ENCODE measurements around the gene KCNQ4. TPM values are rescaled to one million over a fixed set of nuclear protein-coding genes. Genes with fewer than 3 reads are reported as not detected.

Gene KCNQ4
- under 1 TPM; 0.14 to 0.45 (median 0.35) TPM for total RNA-seq
- total RNA-seq (2013): 0.07 TPM

DNA sequence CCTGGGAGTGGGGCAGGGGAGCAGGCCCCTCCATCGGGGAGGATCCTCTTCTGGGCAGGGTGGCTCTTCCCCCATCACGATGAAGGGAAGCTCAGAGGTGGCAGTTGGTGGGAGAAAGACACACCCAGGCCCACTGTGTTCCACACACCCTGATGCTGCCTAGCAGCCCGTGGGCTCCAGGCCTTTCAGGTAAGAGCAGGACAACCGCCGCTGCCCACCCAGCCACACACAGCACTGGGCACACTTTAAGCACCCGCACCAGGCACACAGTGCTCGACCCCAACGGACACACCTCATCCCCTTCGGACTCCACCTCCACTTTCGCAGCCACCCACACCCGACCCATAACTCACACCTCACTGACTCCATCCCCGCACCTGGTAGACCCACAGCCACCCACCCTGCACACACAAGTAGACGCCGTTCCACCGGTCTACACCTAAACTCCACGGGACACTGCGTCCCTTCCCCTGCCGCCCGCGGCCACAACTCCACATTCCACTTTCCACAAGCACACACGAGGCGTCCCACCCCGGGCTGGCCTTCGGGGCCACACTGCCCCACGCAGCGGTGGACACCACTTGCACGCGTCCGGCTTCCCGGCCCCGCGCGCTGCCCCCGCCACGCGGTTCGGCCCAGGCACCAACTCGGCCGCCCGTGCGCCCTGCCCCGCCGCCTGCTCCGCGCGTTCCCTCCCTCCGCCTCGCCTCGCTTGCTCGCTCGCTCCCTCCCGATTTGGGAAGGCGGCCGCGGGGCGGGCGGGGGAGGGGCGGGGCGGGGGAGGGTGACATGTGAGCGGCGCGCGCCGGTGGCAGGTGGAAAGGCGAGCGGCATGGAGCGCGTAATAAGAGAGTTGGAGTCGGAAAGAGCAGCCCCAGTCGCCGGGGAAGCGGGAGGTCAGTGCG is at the start of gene KCNQ4:
Gene KCNQ4 (plus strand): TSS at position 787 of the 905 bp plus-strand sequence. CDS start 307 bp downstream, outside the sequence.
- Mint-ChIP-seq H3K27ac (no peak within 1 kb of the TSS), H3K27me3 (ENCODE audit: low read depth in 2 of 2) (peaks cover 6 to 34% of the 10 kb centered on the region in 2 donors), H3K4me1 (peaks cover 0 to 20% of the 10 kb centered on the region in 2 donors), H3K36me3 (no peaks in the 10 kb centered on the region), H3K4me3 (peak within 1 kb of the TSS; percentile 79), H3K9me3 (no peaks in the 10 kb centered on the region)
- Histone ChIP-seq H3K36me3 (ENCODE audit: control insufficient read depth, insufficient read depth, low read length) (no peaks in the 10 kb centered on the region), H3K4me1 (ENCODE audit: control insufficient read depth, insufficient read depth, low read length) (peaks cover 13% of the 10 kb centered on the region), H3K4me3 (ENCODE audit: low read length) (no peak within 1 kb of the TSS), H3K27ac (ENCODE audit: low read length) (no peak within 1 kb of the TSS), H3K27me3 (ENCODE audit: control insufficient read depth, insufficient read depth, low read length) (peaks cover 14% of the 10 kb centered on the region), H3K9me3 (ENCODE audit: control insufficient read depth, insufficient read depth, low read length) (no peaks in the 10 kb centered on the region)
- ATAC-seq: peak in 1 of 3 donors; percentile 36
- TF ChIP-seq CTCF (IDR thresholded peaks at IDR 0.05): no peak
- intact Hi-C loops (cut with micrococcal nuclease): no loop called here
- WGBS (ENCODE audit: insufficient coverage): 5% methylated on average over 64 of the region's 73 CpGs
- DNase-seq: peak in 1 of 2 donors; percentile 34

- Histone ChIP-seq H3K4me3 (ENCODE audit: low read length) (no peak overlapping the region), H3K36me3 (ENCODE audit: control insufficient read depth, insufficient read depth, low read length) (peaks cover 15% of the 10 kb centered on the region), H3K27me3 (ENCODE audit: control insufficient read depth, insufficient read depth, low read length) (no peaks in the 10 kb centered on the region), H3K9me3 (ENCODE audit: control insufficient read depth, insufficient read depth, low read length) (no peaks in the 10 kb centered on the region), H3K27ac (ENCODE audit: low read length) (no peak overlapping the region), H3K4me1 (ENCODE audit: control insufficient read depth, insufficient read depth, low read length) (no peaks in the 10 kb centered on the region)
- Mint-ChIP-seq H3K27ac (peak overlapping the region; percentile 28 to 50), H3K4me1 (peaks cover 31 to 51% of the 10 kb centered on the region in 2 donors), H3K4me3 (no peak overlapping the region), H3K9me3 (no peaks in the 10 kb centered on the region), H3K36me3 (peaks cover 12% of the 10 kb centered on the region), H3K27me3 (ENCODE audit: low read depth in 2 of 2) (no peaks in the 10 kb centered on the region)
- TF ChIP-seq CTCF (IDR thresholded peaks at IDR 0.05): no peak
- no peak for DNase-seq
- WGBS (ENCODE audit: insufficient coverage): 87% methylated on average over 6 of the region's 8 CpGs
- intact Hi-C loops (cut with micrococcal nuclease): no loop called here
- ATAC-seq: no peak
These were observed 48.5 kb upstream of the KCNQ4 start for GRCh38 chr1:40734882-40735628.

GRCh38 chr1:40736085-40736531 is 47.5 kb upstream of the KCNQ4 start:
- Mint-ChIP-seq H3K27ac (peak overlapping the region in 1 of 2 donors; percentile 46), H3K36me3 (peaks cover 16% of the 10 kb centered on the region), H3K9me3 (no peaks in the 10 kb centered on the region), H3K4me3 (no peak overlapping the region), H3K4me1 (peaks cover 32 to 45% of the 10 kb centered on the region in 2 donors), H3K27me3 (ENCODE audit: low read depth in 2 of 2) (no peaks in the 10 kb centered on the region)
- no peak for TF ChIP-seq CTCF (IDR thresholded peaks at IDR 0.05)
- intact Hi-C loops (cut with micrococcal nuclease): no loop called here
- peaks cover 19% of the 10 kb centered on the region for H3K36me3 ChIP-seq (ENCODE audit: control insufficient read depth, insufficient read depth, low read length)
- H3K27me3 ChIP-seq (ENCODE audit: control insufficient read depth, insufficient read depth, low read length): no peaks in the 10 kb centered on the region
- no peak overlapping the region for H3K27ac ChIP-seq (ENCODE audit: low read length)
- H3K9me3 ChIP-seq (ENCODE audit: control insufficient read depth, insufficient read depth, low read length): no peaks in the 10 kb centered on the region
- no peak for ATAC-seq
- no peaks in the 10 kb centered on the region for H3K4me1 ChIP-seq (ENCODE audit: control insufficient read depth, insufficient read depth, low read length)
- H3K4me3 ChIP-seq (ENCODE audit: low read length): no peak overlapping the region
- DNase-seq: no peak

All from natural killer cell (primary cell).